22Rv1 (cell line): ENCODE measurements around the gene CNTN1.

Experiments
- H3K27ac ChIP-seq: fragments of 450-650 bp; 2 replicates; pipeline ENCODE4 v1.5.1; 2017
- ZFX ChIP-seq: fragments of 450-650 bp; IDR thresholded peaks from 2 replicates; pipeline ENCODE4 v1.6.1; 2017; ENCODE audit warnings: antibody characterized with exemption, borderline replicate concordance
- TF ChIP-seq, protein P1 (sequence below): fragments of 450-650 bp; IDR thresholded peaks from 2 replicates; pipeline ENCODE4 v1.5.1; 2017; ENCODE audit warnings: mild to moderate bottlenecking

The CNTN1 gene

DNA sequence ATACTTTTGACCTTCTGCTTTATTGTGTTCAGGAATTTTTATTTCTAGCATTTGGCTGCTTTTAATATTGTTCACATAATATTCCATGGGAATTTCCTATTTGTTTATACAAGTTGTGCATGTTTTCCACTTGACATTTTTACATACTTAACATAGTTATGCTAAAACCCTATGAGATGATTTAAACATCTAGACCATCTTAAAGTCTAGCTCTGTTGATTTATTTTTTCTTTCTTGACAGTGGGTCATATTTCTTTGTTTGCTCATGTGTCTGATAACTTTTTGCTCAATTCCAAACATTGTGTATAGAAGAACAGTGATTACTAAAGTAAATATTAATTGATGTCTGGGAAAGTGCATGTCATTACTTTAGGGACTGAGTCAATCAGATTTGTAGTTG is 293.8 kb downstream of the CNTN1 start:
- TF ChIP-seq, protein P1, sequence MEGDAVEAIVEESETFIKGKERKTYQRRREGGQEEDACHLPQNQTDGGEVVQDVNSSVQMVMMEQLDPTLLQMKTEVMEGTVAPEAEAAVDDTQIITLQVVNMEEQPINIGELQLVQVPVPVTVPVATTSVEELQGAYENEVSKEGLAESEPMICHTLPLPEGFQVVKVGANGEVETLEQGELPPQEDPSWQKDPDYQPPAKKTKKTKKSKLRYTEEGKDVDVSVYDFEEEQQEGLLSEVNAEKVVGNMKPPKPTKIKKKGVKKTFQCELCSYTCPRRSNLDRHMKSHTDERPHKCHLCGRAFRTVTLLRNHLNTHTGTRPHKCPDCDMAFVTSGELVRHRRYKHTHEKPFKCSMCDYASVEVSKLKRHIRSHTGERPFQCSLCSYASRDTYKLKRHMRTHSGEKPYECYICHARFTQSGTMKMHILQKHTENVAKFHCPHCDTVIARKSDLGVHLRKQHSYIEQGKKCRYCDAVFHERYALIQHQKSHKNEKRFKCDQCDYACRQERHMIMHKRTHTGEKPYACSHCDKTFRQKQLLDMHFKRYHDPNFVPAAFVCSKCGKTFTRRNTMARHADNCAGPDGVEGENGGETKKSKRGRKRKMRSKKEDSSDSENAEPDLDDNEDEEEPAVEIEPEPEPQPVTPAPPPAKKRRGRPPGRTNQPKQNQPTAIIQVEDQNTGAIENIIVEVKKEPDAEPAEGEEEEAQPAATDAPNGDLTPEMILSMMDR = no peak
- TF ChIP-seq ZFX = no peak
- no peak overlapping the region for H3K27ac ChIP-seq

DNA sequence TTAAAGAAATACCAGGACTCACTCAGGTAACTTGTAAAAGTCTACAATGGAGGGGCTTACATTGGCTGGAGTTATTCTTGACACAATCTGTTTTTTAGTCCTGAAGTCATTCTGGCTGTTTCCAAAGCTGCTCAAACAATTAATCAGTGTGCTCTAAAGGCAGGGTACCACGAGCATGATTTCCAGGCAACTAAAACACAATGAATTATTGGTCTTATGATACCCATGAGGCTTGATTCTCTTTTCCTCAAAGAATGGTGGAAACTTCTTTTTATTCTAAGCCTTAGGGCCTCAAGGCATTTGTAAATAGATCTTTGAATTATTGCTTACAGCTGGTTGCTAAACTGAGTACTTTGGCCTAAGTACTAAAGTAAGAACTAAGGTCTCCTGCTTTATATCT is 296.1 kb downstream of the CNTN1 start:
- no peak for TF ChIP-seq ZFX
- TF ChIP-seq, protein P1 = no peak
- no peak overlapping the region for H3K27ac ChIP-seq

DNA sequence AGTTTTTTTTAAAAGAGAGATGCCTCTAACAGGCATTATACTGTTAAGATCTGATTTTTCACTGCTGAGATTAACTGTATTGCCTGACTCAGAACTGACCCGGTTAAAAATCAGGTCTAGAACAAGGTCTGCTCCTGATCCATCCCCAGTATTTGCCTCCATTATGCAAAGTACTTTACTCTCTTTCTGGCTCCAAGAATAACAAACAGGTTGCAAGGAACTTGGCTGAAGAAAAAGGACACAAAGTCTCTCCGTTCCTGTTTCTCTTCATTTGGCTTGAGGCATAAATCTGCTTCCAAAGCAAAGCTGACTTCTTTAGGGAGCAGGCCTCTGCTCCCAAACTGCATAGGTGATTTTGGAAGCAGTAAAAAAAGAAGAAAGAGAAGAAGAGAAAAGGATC is 296.6 kb downstream of the CNTN1 start:
- no peak for TF ChIP-seq ZFX
- TF ChIP-seq, protein P1 = no peak
- no peak overlapping the region for H3K27ac ChIP-seq

DNA sequence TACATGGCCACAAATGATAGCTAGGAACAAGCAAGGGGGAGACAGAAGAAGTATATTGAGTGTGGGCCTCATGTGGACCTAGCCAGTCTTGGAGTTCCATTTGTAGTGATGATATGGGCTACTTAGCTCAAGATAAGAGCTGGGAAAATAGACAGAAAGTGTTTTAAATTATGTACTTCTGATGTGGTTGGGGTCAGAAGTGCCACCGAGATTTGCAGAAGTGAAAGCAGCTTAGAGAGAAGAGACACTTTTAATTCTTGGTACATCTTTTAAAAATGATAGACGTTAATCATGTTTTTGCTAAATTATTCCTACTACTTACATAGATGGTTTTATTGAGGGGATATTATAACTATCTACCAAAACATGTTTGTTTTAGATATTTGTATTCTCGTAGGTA is 297.5 kb downstream of the CNTN1 start:
- H3K27ac ChIP-seq = no peak overlapping the region
- TF ChIP-seq, protein P1 = no peak
- no peak for TF ChIP-seq ZFX

DNA sequence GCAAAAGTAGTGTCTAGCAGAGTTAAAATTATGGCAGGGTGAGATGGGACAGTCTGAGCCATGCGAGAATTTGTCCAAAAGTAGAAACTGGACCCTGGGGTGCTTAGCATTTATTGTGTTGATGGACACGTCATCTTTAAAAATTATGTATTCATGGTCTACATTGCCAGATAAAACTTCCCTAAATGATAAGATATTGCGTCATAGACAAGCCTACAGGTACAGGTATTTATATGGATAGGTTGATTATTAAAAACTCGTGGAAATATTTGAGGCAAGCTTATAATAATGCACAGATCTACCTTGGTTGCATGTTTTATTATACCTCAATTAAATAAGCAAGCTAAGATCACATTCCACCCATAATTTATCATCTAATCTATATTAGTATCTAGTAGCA is 299.9 kb downstream of the CNTN1 start:
- TF ChIP-seq, protein P1 = no peak
- no peak for TF ChIP-seq ZFX
- no peak overlapping the region for H3K27ac ChIP-seq

DNA sequence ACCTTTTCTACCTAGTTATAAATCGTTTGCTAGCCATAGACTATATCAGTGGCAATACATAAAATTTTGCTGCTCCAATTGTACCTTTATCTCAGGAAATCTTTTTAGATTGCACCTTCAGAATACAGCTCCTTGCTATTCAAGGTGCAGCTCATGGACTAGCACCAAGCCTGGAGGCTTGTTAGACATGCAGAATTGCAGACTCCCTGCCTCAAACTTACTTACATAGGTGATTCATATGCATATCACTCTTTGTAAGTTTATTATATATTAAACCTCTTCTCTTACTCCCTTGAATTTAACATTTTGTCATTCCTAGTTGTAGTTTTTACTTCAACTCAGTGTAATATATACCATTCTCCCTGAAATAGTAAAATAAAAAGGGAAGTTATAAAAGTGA is 300.4 kb downstream of the CNTN1 start:
- TF ChIP-seq, protein P1 = no peak
- TF ChIP-seq ZFX = no peak
- H3K27ac ChIP-seq = no peak overlapping the region

DNA sequence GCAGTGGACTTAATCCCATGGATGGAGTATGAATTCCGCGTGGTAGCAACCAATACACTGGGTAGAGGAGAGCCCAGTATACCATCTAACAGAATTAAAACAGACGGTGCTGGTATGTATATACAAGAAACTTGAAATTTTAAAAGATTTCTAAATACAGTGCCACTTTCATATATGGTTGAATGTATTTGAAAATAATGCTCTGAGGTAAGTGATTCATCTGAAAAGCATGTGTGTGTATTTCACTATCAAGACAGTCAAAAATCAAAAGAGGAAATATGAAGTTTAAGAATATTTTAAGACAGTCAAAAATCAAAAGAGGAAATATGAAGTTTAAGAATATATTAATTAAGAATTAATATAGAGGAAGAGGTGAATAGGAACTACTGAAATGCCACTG is 300.9 kb downstream of the CNTN1 start:
- H3K27ac ChIP-seq = no peak overlapping the region
- TF ChIP-seq, protein P1 = no peak
- no peak for TF ChIP-seq ZFX
